K562 (cell line): ENCODE results near the gene OMG. TPM values are rescaled to one million over a fixed set of nuclear protein-coding genes. Genes with fewer than 3 reads are reported as not detected.

Experiments used
- BHLHE40 ChIP-seq: IDR thresholded peaks from 2 replicates; pipeline ENCODE4 v1.6.1; 2011; ENCODE audit warnings: low read length, improper control_type of control experiment
- FIP1L1 ChIP-seq: fragments of 200-400 bp; formaldehyde crosslinking; IDR thresholded peaks from 2 replicates; pipeline ENCODE4 v1.6.1; 2018; ENCODE audit warnings: mild to moderate bottlenecking, low read depth, low read length; ENCODE audit not compliant: poor library complexity, severe bottlenecking
- HLTF ChIP-seq: fragments of 450-650 bp; IDR thresholded peaks from 2 replicates; pipeline ENCODE4 v1.6.1; 2016
- LCOR ChIP-seq: sonication (generic); formaldehyde crosslinking; IDR thresholded peaks from 2 replicates; pipeline ENCODE4 v1.8.0; 2022; ENCODE audit warnings: mild to moderate bottlenecking, missing genetic modification reagents
- LEF1 ChIP-seq: fragments of 450-650 bp; IDR thresholded peaks from 2 replicates; pipeline ENCODE4 v1.6.1; 2016; ENCODE audit warnings: mild to moderate bottlenecking
- NR4A1 ChIP-seq, 2 experiments: fragments of 250-450 bp in 1 of 2; fragments of 450-650 bp in 1 of 2; sonication (Bioruptor Pico) in 1 of 2; IDR thresholded peaks; 2 replicates each; pipeline versions ENCODE4 v1.4.0 to v1.6.1; 2016 to 2020; ENCODE audit warnings: mild to moderate bottlenecking in 2 of 2, missing compliant biosample characterization in 1 of 2, missing genetic modification characterization in 1 of 2, moderate library complexity in 1 of 2
- POLR2AphosphoS5 ChIP-seq: IDR thresholded peaks from 2 replicates; pipeline ENCODE4 v1.6.1; 2011; ENCODE audit warnings: mild to moderate bottlenecking, low read depth, low read length, moderate library complexity; ENCODE audit not compliant: control insufficient read depth, insufficient read depth
- SMARCA5 ChIP-seq: fragments of 450-650 bp; IDR thresholded peaks from 2 replicates; pipeline ENCODE4 v1.6.1; 2016
- YY1 ChIP-seq, 3 experiments: IDR thresholded peaks; 2 replicates each; pipeline ENCODE4 v1.6.1; 2011; ENCODE audit warnings: low read length in 2 of 3, mild to moderate bottlenecking in 2 of 3, moderate library complexity in 2 of 3, borderline replicate concordance in 1 of 3, control low read depth in 1 of 3, low read depth in 1 of 3; ENCODE audit not compliant: insufficient read depth in 3 of 3, insufficient replicate concordance in 2 of 3, control insufficient read depth in 1 of 3, insufficient read length in 1 of 3; ENCODE audit errors: extremely low read depth in 1 of 3
- ZC3H4 ChIP-seq: sonication (generic); formaldehyde crosslinking; IDR thresholded peaks from 2 replicates; pipeline ENCODE4 v1.9.0; 2021; ENCODE audit warnings: missing genetic modification reagents, borderline replicate concordance
- ZNF174 ChIP-seq: fragments of 250-450 bp; sonication (Bioruptor Pico); IDR thresholded peaks from 2 replicates; pipeline ENCODE4 v1.4.0; 2020; ENCODE audit warnings: mild to moderate bottlenecking
- polyA plus RNA-seq, 8 experiments: library from polyadenylated mRNA; depleted of rRNA in 4 of 8; stranded (reverse) in 5 of 8; unstranded in 3 of 8; fragments of >200 nt; fragmentation: Nextera tagmentation in 2 of 8; fragmentation: Illumina TruSeq in 1 of 8; extraction: Ambion mirVana in 2 of 8; extraction: Trizol in 1 of 8; gene quantifications; 2 replicates each; pipeline versions ENCODE4 v1.2.1 to v1.2.3, GENCODE V29; 2011 to 2014; ENCODE audit warnings: inconsistent platforms in 1 of 8, missing spikeins in 1 of 8
- total RNA-seq, 7 experiments: library from RNA; depleted of rRNA in 6 of 7; stranded (reverse); fragments of >200 nt in 6 of 7; fragmentation: Illumina TruSeq in 2 of 7; extraction: Trizol in 2 of 7; gene quantifications; 2 replicates each; pipeline versions ENCODE4 v1.2.1 to v1.2.3, GENCODE V29; 2011 to 2021; ENCODE audit warnings: low replicate concordance in 1 of 7
- TF ChIP-seq, protein P1 (sequence below): IDR thresholded peaks from 3 replicates; pipeline ENCODE4 v1.6.1; 2011; ENCODE audit warnings: borderline replicate concordance, mild to moderate bottlenecking; ENCODE audit not compliant: insufficient read length, insufficient read depth
- TF ChIP-seq, protein P2 (sequence below): IDR thresholded peaks from 2 replicates; pipeline ENCODE4 v1.6.1; 2012; ENCODE audit warnings: low read depth, low read length, improper control_type of control experiment, borderline replicate concordance
- TF ChIP-seq, protein P3 (sequence below): fragments of 150-350 bp; conservative IDR thresholded peaks from 2 replicates; pipeline ENCODE4 v1.6.1; 2014; ENCODE audit warnings: low read length

Gene OMG
- total and polyA plus RNA-seq, 9 of the 15 experiments (the other 6 are each of a cell fraction or from before 2014, with no cell fraction given): 0.41 TPM; not detected in 8

DNA sequence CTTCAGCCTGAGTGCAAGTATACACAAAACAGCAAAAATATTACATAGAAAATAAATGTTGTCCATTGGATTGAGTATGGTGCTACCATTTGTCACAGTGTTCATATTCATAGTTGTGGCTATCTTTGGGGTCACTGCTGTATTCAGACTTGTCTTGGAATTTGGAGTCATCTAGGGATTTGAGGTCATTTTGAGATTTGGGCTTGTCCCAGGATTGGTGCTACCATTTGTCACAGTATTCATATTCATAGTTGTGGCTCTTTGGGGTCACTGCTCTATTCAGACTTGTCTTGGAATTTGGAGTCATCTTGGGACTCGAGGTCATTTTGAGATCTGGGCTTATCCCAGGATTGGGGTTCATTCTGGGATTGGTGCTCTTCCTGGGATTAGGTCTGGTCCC lies 24.8 kb downstream of the OMG start (continued):
- TF ChIP-seq, protein P1, sequence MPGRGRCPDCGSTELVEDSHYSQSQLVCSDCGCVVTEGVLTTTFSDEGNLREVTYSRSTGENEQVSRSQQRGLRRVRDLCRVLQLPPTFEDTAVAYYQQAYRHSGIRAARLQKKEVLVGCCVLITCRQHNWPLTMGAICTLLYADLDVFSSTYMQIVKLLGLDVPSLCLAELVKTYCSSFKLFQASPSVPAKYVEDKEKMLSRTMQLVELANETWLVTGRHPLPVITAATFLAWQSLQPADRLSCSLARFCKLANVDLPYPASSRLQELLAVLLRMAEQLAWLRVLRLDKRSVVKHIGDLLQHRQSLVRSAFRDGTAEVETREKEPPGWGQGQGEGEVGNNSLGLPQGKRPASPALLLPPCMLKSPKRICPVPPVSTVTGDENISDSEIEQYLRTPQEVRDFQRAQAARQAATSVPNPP: no peak
- TF ChIP-seq BHLHE40 (no peak), FIP1L1 (no peak), ZNF174 (no peak), LEF1 (no peak), NR4A1 (CRISPR knock-in tag; IDR thresholded peaks at IDR 0.05) (no peak), NR4A1 (tag; IDR thresholded peaks at IDR 0.05) (no peak), POLR2AphosphoS5 (no peak), SMARCA5 (no peak), LCOR (no peak), HLTF (no peak), ZC3H4 (CRISPR knock-in tag) (no peak), YY1 (IDR thresholded peaks at IDR 0.05; ENCODE audit: borderline replicate concordance in 1 of 3, control insufficient read depth in 1 of 3, extremely low read depth in 1 of 3, insufficient read depth in 3 of 3, insufficient read length in 1 of 3, insufficient replicate concordance in 2 of 3, low read depth in 1 of 3, low read length in 2 of 3) (no peak)
- TF ChIP-seq, protein P2, sequence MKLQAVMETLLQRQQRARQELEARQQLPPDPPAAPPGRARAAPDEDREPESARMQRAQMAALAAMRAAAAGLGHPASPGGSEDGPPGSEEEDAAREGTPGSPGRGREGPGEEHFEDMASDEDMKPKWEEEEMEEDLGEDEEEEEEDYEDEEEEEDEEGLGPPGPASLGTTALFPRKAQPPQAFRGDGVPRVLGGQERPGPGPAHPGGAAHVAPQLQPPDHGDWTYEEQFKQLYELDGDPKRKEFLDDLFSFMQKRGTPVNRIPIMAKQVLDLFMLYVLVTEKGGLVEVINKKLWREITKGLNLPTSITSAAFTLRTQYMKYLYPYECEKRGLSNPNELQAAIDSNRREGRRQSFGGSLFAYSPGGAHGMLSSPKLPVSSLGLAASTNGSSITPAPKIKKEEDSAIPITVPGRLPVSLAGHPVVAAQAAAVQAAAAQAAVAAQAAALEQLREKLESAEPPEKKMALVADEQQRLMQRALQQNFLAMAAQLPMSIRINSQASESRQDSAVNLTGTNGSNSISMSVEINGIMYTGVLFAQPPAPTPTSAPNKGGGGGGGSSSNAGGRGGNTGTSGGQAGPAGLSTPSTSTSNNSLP: no peak
- TF ChIP-seq, protein P3, sequence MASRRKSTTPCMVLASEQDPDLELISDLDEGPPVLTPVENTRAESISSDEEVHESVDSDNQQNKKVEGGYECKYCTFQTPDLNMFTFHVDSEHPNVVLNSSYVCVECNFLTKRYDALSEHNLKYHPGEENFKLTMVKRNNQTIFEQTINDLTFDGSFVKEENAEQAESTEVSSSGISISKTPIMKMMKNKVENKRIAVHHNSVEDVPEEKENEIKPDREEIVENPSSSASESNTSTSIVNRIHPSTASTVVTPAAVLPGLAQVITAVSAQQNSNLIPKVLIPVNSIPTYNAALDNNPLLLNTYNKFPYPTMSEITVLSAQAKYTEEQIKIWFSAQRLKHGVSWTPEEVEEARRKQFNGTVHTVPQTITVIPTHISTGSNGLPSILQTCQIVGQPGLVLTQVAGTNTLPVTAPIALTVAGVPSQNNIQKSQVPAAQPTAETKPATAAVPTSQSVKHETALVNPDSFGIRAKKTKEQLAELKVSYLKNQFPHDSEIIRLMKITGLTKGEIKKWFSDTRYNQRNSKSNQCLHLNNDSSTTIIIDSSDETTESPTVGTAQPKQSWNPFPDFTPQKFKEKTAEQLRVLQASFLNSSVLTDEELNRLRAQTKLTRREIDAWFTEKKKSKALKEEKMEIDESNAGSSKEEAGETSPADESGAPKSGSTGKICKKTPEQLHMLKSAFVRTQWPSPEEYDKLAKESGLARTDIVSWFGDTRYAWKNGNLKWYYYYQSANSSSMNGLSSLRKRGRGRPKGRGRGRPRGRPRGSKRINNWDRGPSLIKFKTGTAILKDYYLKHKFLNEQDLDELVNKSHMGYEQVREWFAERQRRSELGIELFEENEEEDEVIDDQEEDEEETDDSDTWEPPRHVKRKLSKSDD: no peak
